RWPE1 (cell line): ENCODE measurements around the gene JKAMP.

Experiments used
- CTCF ChIA-PET: fragments of 350-600 bp; sonication (Branson Sonifier 250); formaldehyde crosslinking; extraction: SDS; loops from one replicate; lab custom pipeline; 2021; lab: Yijun Ruan, JAX
- POLR2A ChIA-PET: fragments of 400-600 bp; formaldehyde crosslinking; extraction: SDS; loops from one replicate; lab custom pipeline; 2020; ENCODE audit warnings: antibody characterized with exemption; ENCODE audit not compliant: low non-redundant PET; lab: Yijun Ruan, JAX
- DNase-seq: peaks from one replicate; pipeline ENCODE4 v3.0.0; 2012; ENCODE audit warnings: low spot score
- H3K27ac ChIP-seq: fragments of 450-650 bp; 2 replicates; pipeline ENCODE4 v1.5.1; 2017
- TF ChIP-seq, protein P1 (sequence below): fragments of 450-650 bp; conservative IDR thresholded peaks from 2 replicates; pipeline ENCODE4 v1.5.1; 2017; ENCODE audit warnings: low read depth, mild to moderate bottlenecking

Gene JKAMP

DNA sequence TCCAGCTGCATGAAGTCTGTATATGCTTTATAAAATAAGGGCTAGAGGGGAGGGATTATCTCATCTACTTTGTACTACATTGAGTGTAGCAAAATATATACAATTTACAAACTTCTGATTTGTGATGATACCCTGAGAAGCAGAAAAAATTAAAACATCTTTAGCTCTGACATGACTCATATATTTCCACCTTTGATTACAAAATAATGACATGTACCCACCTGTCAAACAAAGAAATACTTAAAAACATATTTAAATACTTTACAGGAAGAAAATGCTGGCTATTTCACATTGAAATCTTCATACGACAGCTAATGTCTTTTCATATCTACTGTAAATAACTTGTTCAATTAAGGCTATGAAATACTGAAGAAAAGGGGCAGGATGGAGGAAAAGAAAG is 22.4 kb upstream of the JKAMP start:
- POLR2A ChIA-PET: no interaction called here
- CTCF ChIA-PET: interaction anchor here (0.6 kb wide), 1 partner anchor 132 kb away, joined by 3 read pairs; no protein-coding TSS in a partner anchor
- TF ChIP-seq, protein P1, sequence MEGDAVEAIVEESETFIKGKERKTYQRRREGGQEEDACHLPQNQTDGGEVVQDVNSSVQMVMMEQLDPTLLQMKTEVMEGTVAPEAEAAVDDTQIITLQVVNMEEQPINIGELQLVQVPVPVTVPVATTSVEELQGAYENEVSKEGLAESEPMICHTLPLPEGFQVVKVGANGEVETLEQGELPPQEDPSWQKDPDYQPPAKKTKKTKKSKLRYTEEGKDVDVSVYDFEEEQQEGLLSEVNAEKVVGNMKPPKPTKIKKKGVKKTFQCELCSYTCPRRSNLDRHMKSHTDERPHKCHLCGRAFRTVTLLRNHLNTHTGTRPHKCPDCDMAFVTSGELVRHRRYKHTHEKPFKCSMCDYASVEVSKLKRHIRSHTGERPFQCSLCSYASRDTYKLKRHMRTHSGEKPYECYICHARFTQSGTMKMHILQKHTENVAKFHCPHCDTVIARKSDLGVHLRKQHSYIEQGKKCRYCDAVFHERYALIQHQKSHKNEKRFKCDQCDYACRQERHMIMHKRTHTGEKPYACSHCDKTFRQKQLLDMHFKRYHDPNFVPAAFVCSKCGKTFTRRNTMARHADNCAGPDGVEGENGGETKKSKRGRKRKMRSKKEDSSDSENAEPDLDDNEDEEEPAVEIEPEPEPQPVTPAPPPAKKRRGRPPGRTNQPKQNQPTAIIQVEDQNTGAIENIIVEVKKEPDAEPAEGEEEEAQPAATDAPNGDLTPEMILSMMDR: no peak
- DNase-seq: no peak
- H3K27ac ChIP-seq: no peak overlapping the region

DNA sequence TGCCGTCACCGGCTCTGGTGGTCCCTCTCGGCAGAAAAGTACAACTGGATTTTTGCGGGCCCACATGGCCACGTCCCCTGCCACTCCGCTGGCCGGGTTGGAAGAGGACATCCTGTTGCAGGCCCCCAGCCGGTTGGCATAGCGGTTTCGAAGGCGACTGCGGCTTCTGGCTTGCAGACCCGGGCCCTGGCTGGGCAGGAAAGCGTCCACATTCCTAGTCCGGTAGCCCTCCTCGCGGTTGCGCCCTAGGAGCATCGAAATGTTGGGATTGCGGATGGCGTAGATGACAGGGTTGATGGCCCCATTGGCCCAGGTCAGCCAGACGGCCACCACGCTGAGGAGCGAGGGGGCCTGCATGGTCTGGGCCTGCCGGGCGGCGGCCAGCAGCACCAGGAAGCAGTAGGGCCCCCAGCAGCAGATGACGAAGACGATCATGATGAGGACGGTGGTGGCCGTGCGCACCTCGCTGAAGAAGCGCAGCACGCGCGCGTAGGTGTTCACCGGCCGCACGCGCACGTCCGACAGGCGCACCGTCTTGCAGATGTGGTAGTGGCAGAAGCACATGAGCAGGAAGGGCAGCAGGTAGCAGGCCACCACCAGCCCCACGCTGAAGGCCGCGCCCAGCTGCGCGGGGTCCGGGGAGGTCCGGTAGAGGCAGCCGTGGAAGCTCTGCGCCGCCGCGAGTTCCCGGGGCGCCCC is 20.4 kb upstream of the JKAMP start:
- DNase-seq: no peak
- ChIA-PET POLR2A (no interaction called here), CTCF (no interaction called here)
- TF ChIP-seq, protein P1: no peak
- H3K27ac ChIP-seq: peak overlapping the region; percentile 46

DNA sequence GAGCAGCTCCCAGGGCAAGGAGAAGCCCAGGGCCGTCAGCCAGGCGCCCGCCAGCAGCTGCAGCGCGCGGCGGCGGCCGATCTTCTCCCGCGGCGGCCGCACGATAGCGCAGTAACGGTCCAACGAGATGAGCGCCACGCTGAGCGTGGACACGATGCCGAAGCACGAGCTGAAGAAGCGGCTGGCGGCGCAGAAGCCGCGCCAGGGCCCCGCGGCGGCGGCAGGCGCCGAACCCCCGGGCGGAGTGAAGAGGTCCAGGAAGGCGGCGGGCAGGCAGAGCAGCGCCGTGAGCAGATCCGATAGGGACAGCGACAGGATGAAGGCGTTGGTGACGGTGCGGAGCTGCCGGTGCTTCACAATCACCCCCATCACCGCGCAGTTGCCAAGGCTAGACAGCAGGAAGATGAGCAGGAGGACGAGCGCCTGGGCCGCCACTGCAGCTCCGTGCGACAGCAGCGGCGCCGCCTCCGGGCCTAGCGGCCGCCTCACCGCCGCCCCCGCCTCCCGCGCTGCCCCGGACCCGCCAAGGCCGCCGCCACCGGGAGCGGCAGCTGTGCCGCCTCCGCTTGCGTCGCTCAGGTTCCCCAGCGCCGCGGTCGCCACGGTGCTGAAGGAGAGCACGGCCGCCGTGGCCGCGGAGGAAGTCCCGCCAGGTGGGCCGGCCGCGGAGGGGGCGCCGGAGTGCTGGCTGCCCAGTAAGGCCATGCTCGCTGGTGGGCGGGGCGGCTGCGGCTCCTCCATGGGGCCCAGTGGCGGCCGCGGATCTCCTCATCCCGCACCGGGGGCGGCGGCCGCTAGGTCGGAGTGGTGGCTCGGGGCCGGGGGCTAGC is 19.6 kb upstream of the JKAMP start:
- peak; percentile 14 for DNase-seq
- ChIA-PET CTCF (no interaction called here), POLR2A (no interaction called here)
- TF ChIP-seq, protein P1: no peak
- H3K27ac ChIP-seq: peak overlapping the region; percentile 46

DNA sequence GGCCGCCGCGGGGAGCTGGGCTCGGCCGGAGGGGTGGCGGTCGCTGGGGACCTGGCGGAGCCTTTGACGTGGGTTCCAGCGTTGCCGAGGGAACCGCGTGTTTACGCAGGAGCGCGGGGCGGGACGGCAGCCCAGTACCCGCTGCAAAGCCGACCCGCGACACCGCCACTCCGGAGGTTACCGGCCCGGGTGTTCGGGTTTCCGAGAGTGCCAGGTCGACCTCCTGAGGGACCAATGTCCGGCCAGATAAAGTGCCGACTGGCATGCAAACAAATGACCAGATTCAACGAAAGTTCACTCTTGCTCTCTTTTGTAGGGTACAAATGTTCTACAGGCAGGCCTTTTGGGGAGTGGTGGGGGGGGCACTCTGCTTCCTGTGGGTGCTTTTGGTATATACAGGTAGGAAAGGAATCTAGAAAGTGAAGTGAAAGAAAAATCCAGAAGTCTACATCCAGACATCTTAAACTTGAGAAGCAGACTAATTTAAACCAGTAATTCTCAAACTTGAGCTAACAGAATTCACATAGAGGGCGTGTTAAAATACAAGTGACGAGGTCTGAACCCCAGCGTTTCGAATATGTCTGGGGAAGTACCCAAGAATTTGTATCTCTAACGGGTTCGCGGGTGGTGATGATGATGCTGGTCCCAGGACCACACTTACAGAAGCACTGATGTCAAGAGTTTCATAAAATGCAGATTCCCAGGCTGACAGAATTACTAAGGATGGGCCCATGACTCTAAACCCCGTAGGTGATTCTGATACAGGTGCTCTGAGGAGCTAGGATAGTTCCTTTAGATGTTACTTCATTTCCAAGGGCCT is 18.8 kb upstream of the JKAMP start, which contains the start of gene GPR135:
Gene GPR135 (minus strand): TSS at position 65 of the 820 bp plus-strand sequence. CDS start 154 bp downstream, outside the sequence.
- H3K27ac ChIP-seq: peak within 1 kb of the TSS; percentile 46
- CTCF ChIA-PET: no interaction called here
- TF ChIP-seq, protein P1: no peak
- POLR2A ChIA-PET: no interaction called here
- no peak for DNase-seq

DNA sequence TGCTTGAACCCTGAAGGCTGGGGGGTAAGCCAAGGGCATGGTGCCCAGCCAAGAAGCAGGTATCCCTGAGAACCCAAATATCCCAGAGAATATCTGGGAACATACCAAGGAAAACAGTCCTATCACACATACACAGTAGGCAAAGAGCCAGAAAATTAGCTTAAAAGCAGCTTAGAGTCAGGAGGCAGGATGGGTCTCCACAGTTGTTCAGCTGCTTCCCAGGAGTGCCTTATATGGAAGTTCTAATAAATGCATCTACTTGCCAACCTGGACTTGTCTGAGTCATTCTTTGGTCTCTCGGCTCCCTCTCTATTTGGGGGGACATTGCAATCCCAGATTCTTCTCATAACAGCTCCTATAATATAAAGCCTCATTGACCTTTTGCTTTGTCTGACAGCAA is 10.1 kb upstream of the JKAMP start:
- H3K27ac ChIP-seq: no peak overlapping the region
- TF ChIP-seq, protein P1: no peak
- CTCF ChIA-PET: no interaction called here
- POLR2A ChIA-PET: no interaction called here
- no peak for DNase-seq

DNA sequence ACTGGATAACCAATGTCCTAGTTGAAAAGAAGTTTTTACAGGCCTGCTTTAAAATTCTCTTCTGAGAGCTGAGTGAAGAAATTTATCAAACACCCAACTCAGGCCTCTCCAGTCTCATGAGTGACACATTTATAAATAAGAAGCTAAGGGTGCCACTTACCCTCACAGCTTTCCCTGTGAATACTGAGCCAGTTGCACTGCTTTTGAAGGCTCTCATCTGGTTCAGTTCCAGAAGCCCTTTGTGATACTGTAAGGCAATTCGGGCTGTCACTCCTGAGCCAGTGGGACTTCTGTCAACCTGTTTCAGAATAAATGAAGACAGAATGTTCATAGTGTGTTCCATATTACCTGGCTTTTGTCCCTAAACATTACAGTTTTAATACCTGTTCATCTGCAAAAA is 8.6 kb upstream of the JKAMP start:
- TF ChIP-seq, protein P1: no peak
- DNase-seq: no peak
- POLR2A ChIA-PET: no interaction called here
- H3K27ac ChIP-seq: no peak overlapping the region
- CTCF ChIA-PET: no interaction called here
